Endothelial cell of umbilical vein (primary cell): ENCODE data around the gene PRDM10. TPM values are rescaled to one million over a fixed set of nuclear protein-coding genes. Genes with fewer than 3 reads are reported as not detected.

ENCODE experiments used
- BruUV-seq: library from RNA; stranded (reverse); fragments of 400-500 nt; replicated peaks from 2 replicates; lab custom pipeline; 2021; lab: Mats Ljungman, UMichigan
- CTCF ChIA-PET: fragments of 300-600, 350-600 bp; sonication (Branson Sonifier 250); formaldehyde crosslinking; loops from one replicate; lab custom pipeline; 2021; ENCODE audit warnings: antibody characterized with exemption, inconsistent platforms; lab: Charles Lee
- POLR2A ChIA-PET: fragments of 300-600, 350-600 bp; sonication (Branson Sonifier 250); formaldehyde crosslinking; loops from one replicate; lab custom pipeline; 2021; ENCODE audit warnings: antibody characterized with exemption, inconsistent platforms; lab: Charles Lee
- DNase-seq: peaks from one replicate; pipeline ENCODE4 v3.0.0-alpha.2; 2011; ENCODE audit warnings: low read depth, low spot score
- FAIRE-seq: peaks from 2 replicates; lab custom pipeline; 2011; peaks lifted over from hg19 to GRCh38; lab: Jason Lieb, UNC
- H2AFZ ChIP-seq: 2 replicates; pipeline ENCODE4 v1.6.0; 2012; ENCODE audit warnings: low read depth, low read length, control low read depth, inconsistent platforms
- H3K27ac ChIP-seq: 2 replicates; pipeline ENCODE4 v1.5.1; 2011; ENCODE audit warnings: low read depth, mild to moderate bottlenecking, control low read depth, low read length, moderate library complexity; ENCODE audit not compliant: insufficient read depth
- H3K27me3 ChIP-seq, 2 experiments: 2 replicates each; pipeline versions ENCODE4 v1.6.0 to v1.6.1; 2011; ENCODE audit warnings: low read length in 2 of 2, mixed read lengths in 1 of 2; ENCODE audit not compliant: control insufficient read depth in 2 of 2, insufficient read depth in 2 of 2
- H3K36me3 ChIP-seq, 2 experiments: 2 replicates in 1 of 2; 3 replicates in 1 of 2; pipeline ENCODE4 v1.5.1; 2011; ENCODE audit warnings: low read length in 2 of 2, mild to moderate bottlenecking in 1 of 2, moderate library complexity in 1 of 2; ENCODE audit not compliant: control insufficient read depth in 2 of 2, insufficient read depth in 2 of 2; ENCODE audit errors: extremely low read depth in 1 of 2
- H3K4me1 ChIP-seq: 3 replicates; pipeline ENCODE4 v1.5.1; 2011; ENCODE audit warnings: mild to moderate bottlenecking, low read length; ENCODE audit not compliant: control insufficient read depth, insufficient read depth; ENCODE audit errors: extremely low read depth
- H3K4me2 ChIP-seq: 2 replicates; pipeline ENCODE4 v1.6.1; 2011; ENCODE audit warnings: low read length, control low read depth, mixed read lengths; ENCODE audit not compliant: insufficient read depth
- H3K4me3 ChIP-seq, 3 experiments: fragments of 200-600 bp in 1 of 3; sonication (generic), shearing (Covaris generic) in 1 of 3; replicated peaks in 1 of 3; 2 replicates each; pipeline ENCODE4 v1.5.1; 2011 to 2016; ENCODE audit warnings: control low read depth in 3 of 3, low read length in 3 of 3, mild to moderate bottlenecking in 2 of 3, inconsistent platforms in 1 of 3, low read depth in 1 of 3, moderate library complexity in 1 of 3; ENCODE audit not compliant: insufficient read depth in 1 of 3
- H3K79me2 ChIP-seq: 2 replicates; pipeline ENCODE4 v1.6.0; 2012; ENCODE audit warnings: low read length, inconsistent platforms; ENCODE audit not compliant: control insufficient read depth, insufficient read depth
- H3K9ac ChIP-seq: replicated peaks from 2 replicates; pipeline ENCODE3; 2011; ENCODE audit warnings: low read length, control low read depth; ENCODE audit not compliant: insufficient read depth; ENCODE audit errors: extremely low read depth
- H3K9me1 ChIP-seq: replicated peaks from 3 replicates; pipeline ENCODE4 v1.6.0; 2011; ENCODE audit warnings: mild to moderate bottlenecking, low read length; ENCODE audit not compliant: control insufficient read depth, insufficient read depth; ENCODE audit errors: extremely low read depth
- H3K9me3 ChIP-seq: replicated peaks from 2 replicates; pipeline ENCODE4 v1.5.1; 2012; ENCODE audit warnings: low read length, inconsistent platforms; ENCODE audit not compliant: control insufficient read depth, insufficient read depth
- H4K20me1 ChIP-seq: replicated peaks from 2 replicates; pipeline ENCODE3; 2011; ENCODE audit warnings: mild to moderate bottlenecking, low read length; ENCODE audit not compliant: control insufficient read depth, insufficient read depth; ENCODE audit errors: extremely low read depth
- CTCF ChIP-seq, 2 donors: IDR thresholded peaks; 1 replicate in 1 of 2; 2 replicates in 1 of 2; pipeline ENCODE4 v1.5.1; 2011; ENCODE audit warnings: low read length in 2 of 2, mild to moderate bottlenecking in 2 of 2, moderate library complexity in 2 of 2, control low read depth in 1 of 2, inconsistent platforms in 1 of 2, low read depth in 1 of 2; ENCODE audit not compliant: insufficient read depth in 1 of 2; ENCODE audit errors: extremely low read depth in 1 of 2
- EZH2 ChIP-seq: IDR thresholded peaks from 2 replicates; pipeline ENCODE4 v1.6.1; 2012; ENCODE audit warnings: borderline replicate concordance, low read depth, mild to moderate bottlenecking, moderate library complexity, low read length, inconsistent platforms; ENCODE audit not compliant: severe bottlenecking
- FOS ChIP-seq: IDR thresholded peaks from 2 replicates; pipeline ENCODE4 v1.6.1; 2011; ENCODE audit warnings: mild to moderate bottlenecking, low read length, moderate library complexity, borderline replicate concordance; ENCODE audit not compliant: insufficient read depth
- GATA2 ChIP-seq: IDR thresholded peaks from 2 replicates; pipeline ENCODE4 v1.7.0; 2011; ENCODE audit warnings: low read depth, mild to moderate bottlenecking, moderate library complexity, mixed read lengths, low read length; ENCODE audit not compliant: insufficient read length, insufficient read depth
- JUN ChIP-seq: IDR thresholded peaks from 2 replicates; pipeline ENCODE4 v1.6.1; 2011; ENCODE audit warnings: borderline replicate concordance, low read depth; ENCODE audit not compliant: insufficient read length, insufficient read depth
- MAX ChIP-seq: IDR thresholded peaks from 2 replicates; pipeline ENCODE4 v1.6.1; 2011; ENCODE audit not compliant: insufficient read depth, insufficient read length
- MYC ChIP-seq: IDR thresholded peaks from one replicate; pipeline ENCODE4 v1.6.1; 2011; ENCODE audit warnings: mild to moderate bottlenecking, low read depth, low read length
- POLR2A ChIP-seq: IDR thresholded peaks from 2 replicates; pipeline ENCODE4 v1.6.1; 2012; ENCODE audit warnings: low read depth, mild to moderate bottlenecking, control low read depth, low read length
- POLR2AphosphoS5 ChIP-seq: IDR thresholded peaks from 2 replicates; pipeline ENCODE4 v1.6.1; 2012; ENCODE audit warnings: low read depth, mild to moderate bottlenecking, control low read depth, low read length, moderate library complexity; ENCODE audit not compliant: insufficient read depth
- dilution Hi-C: fragments of 300-500 bp; cut with MboI; formaldehyde crosslinking; loops from one replicate; pipeline ENCODE4 v1.15.0; 2019; ENCODE audit warnings: low sequenced_read_pairs; ENCODE audit not compliant: extremely low pct_ligation_motif_present
- intact Hi-C: fragments of 100-400 bp; cut with micrococcal nuclease; formaldehyde crosslinking; loops from one replicate; pipeline ENCODE4 v1.10.0; 2022
- polyA plus RNA-seq, 4 experiments: library from polyadenylated mRNA; depleted of rRNA in 3 of 4; stranded (reverse) in 3 of 4; unstranded in 1 of 4; fragments of >200 nt; gene quantifications; 2 replicates each; pipeline versions ENCODE4 v1.2.1 to v1.2.3, GENCODE V29; 2011 to 2012; ENCODE audit warnings: missing spikeins in 1 of 4
- total RNA-seq: library from RNA; stranded (reverse); gene quantifications from 2 replicates; pipeline ENCODE4 v1.2.3, GENCODE V29; 2021

PRDM10 gene
- total and polyA plus RNA-seq, 2 donors (not counting 3 experiments of a cell fraction or from before 2014, with no cell fraction given), result 9.6 to 13.0 TPM

- Histone ChIP-seq H3K79me2 (peaks cover 31% of the 10 kb centered on the region), H3K4me1 (peaks cover 8% of the 10 kb centered on the region), H4K20me1 (no peaks in the 10 kb centered on the region), H3K27me3 (no peaks in the 10 kb centered on the region), H3K9ac (no peak overlapping the region), H2AFZ (no peak overlapping the region), H3K27ac (no peak overlapping the region), H3K4me2 (no peak overlapping the region), H3K9me1 (no peaks in the 10 kb centered on the region), H3K4me3 (no peak overlapping the region), H3K36me3 (no peaks in the 10 kb centered on the region), H3K9me3 (no peaks in the 10 kb centered on the region)
- TF ChIP-seq MYC (no peak), POLR2AphosphoS5 (no peak), EZH2 (no peak), CTCF (IDR thresholded peaks at IDR 0.05; ENCODE audit: extremely low read depth in 1 of 2, insufficient read depth in 1 of 2, low read depth in 1 of 2, low read length in 2 of 2) (no peak), JUN (no peak), POLR2A (no peak), FOS (no peak), MAX (no peak), GATA2 (no peak)
- DNase-seq (no peak), FAIRE-seq (no peak)
- CTCF ChIA-PET, result interaction anchor here (0.8 to 2.6 kb wide), 4 partner anchors 20 to 135 kb away, joined by 3 to 12 read pairs (median 4); no protein-coding TSS in a partner anchor
- dilution Hi-C loops, result no loop called here
- intact Hi-C loops, result no loop called here
- POLR2A ChIA-PET, result no interaction called here
- no TSS peak for BruUV-seq
Measured at GRCh38 chr11:129997513-129997912, 5.1 kb downstream of the PRDM10 start.
